Gastrocnemius medialis (tissue), 4 donors: ENCODE results near the gene ZNF112. TPM values are rescaled to one million over a fixed set of nuclear protein-coding genes. Genes with fewer than 3 reads are reported as not detected.

Experiments
- ATAC-seq, 2 donors: fragments of 150-250 bp; one replicate each; pipeline ENCODE4 v1.9.1; 2016
- DNase-seq, 2 donors: peaks; one replicate each; pipeline ENCODE4 v3.0.0-alpha.2; 2019
- H3K27ac ChIP-seq, 4 donors: fragments of 200-600 bp; sonication (generic); 1 replicate in 1 of 4; 2 replicates in 3 of 4; pipeline ENCODE4 v1.5.1; 2016 to 2018; ENCODE audit warnings: mild to moderate bottlenecking in 2 of 4, moderate library complexity in 1 of 4
- H3K27me3 ChIP-seq, 3 donors: fragments of 200-600 bp; sonication (generic) in 2 of 3; 1 replicate in 1 of 3; 2 replicates in 2 of 3; pipeline versions ENCODE4 v1.5.1 to v1.6.0; 2016 to 2019; ENCODE audit warnings: mild to moderate bottlenecking in 1 of 3, moderate library complexity in 1 of 3
- H3K36me3 ChIP-seq, 2 donors: fragments of 200-600 bp; sonication (generic) in 1 of 2; one replicate each; pipeline ENCODE4 v1.5.1; 2017 to 2018
- H3K4me1 ChIP-seq, 2 donors: fragments of 200-600 bp; sonication (generic) in 1 of 2; one replicate each; pipeline ENCODE4 v1.5.1; 2016 to 2017; ENCODE audit warnings: mild to moderate bottlenecking in 2 of 2
- H3K4me3 ChIP-seq, 4 donors: fragments of 200-600 bp; sonication (generic) in 3 of 4; 1 replicate in 1 of 4; 2 replicates in 3 of 4; pipeline ENCODE4 v1.5.1; 2016 to 2019; ENCODE audit warnings: mild to moderate bottlenecking in 2 of 4
- H3K9me3 ChIP-seq, 3 donors: fragments of 200-600 bp; sonication (generic) in 2 of 3; 1 replicate in 1 of 3; 2 replicates in 2 of 3; pipeline ENCODE4 v1.5.1; 2016 to 2019
- POLR2A ChIP-seq, 2 donors: fragments of 450-650 bp; IDR thresholded peaks; one replicate each; pipeline ENCODE4 v1.6.1; 2017; ENCODE audit warnings: antibody characterized with exemption in 2 of 2, mild to moderate bottlenecking in 2 of 2, moderate library complexity in 2 of 2
- in situ Hi-C, 4 donors: fragments of 200-750 bp; cut with MboI; loops; one replicate each; pipeline versions ENCODE4 v1.15.0 to v1.8.0; 2017; ENCODE audit warnings: low sequenced_read_pairs in 4 of 4
- intact Hi-C: fragments of 100-400 bp; cut with DNase I; formaldehyde crosslinking; loops from one replicate; pipeline ENCODE4 v1.15.1; 2023; ENCODE audit warnings: low total_unique reads
- total RNA-seq, 4 donors: library from RNA; depleted of rRNA; stranded (reverse); fragments of >200 nt; gene quantifications; one replicate each; pipeline versions ENCODE4 v1.1.0 to v1.2.3, GENCODE V29; 2016
- TF ChIP-seq, protein P1 (sequence below), 5 experiments: fragments of 450-650 bp in 3 of 5; fragments of 200-600 bp in 2 of 5; sonication (generic) in 2 of 5; IDR thresholded peaks in 4 of 5; conservative IDR thresholded peaks in 1 of 5; 1 replicate in 4 of 5; 2 replicates in 1 of 5; pipeline ENCODE4 v1.5.1; 2016 to 2019; ENCODE audit warnings: antibody characterized with exemption in 5 of 5, mild to moderate bottlenecking in 3 of 5, moderate library complexity in 3 of 5

The ZNF112 gene
- total RNA-seq, 4 donors from 2014 or later: 0.78 to 4.0 (median 1.6) TPM

DNA sequence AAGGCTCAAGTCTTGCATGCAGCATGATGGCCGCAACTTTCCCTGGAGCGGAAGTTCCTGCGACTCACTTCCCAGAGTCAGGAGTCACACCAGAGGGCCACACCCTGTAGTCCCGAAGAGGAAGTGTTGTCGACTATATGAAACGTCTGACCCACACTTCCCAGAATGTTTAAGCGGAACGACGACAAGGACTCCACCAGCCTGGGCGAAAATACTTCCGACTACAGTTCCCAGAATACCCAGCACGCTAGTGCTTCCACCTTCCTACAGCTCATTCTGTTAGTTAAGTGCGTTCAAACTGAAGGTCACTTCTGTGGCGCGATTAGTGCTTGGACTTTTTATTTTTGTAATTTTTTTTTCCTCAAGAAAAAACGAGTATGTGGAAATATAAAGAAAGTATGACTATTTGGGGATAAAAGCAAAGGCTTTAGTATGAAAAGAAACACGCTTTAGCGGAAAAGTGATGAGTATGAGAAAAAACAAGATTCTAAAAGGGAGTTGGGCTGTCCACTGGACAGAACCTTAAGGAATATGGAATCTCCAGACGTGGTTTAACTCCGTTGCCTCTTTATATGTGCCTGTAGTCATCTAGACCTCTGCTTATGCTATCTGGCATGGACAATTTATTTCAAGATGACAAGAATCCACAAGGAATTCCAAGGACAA is 15.5 kb upstream of the ZNF112 start:
- in situ Hi-C loops (no loop called here), intact Hi-C loops (no loop called here)
- ATAC-seq: no peak
- H3K27ac ChIP-seq: no peak overlapping the region
- no peaks in the 10 kb centered on the region for H3K36me3 ChIP-seq
- H3K9me3 ChIP-seq: no peaks in the 10 kb centered on the region
- no peak overlapping the region for H3K4me3 ChIP-seq
- TF ChIP-seq, protein P1, sequence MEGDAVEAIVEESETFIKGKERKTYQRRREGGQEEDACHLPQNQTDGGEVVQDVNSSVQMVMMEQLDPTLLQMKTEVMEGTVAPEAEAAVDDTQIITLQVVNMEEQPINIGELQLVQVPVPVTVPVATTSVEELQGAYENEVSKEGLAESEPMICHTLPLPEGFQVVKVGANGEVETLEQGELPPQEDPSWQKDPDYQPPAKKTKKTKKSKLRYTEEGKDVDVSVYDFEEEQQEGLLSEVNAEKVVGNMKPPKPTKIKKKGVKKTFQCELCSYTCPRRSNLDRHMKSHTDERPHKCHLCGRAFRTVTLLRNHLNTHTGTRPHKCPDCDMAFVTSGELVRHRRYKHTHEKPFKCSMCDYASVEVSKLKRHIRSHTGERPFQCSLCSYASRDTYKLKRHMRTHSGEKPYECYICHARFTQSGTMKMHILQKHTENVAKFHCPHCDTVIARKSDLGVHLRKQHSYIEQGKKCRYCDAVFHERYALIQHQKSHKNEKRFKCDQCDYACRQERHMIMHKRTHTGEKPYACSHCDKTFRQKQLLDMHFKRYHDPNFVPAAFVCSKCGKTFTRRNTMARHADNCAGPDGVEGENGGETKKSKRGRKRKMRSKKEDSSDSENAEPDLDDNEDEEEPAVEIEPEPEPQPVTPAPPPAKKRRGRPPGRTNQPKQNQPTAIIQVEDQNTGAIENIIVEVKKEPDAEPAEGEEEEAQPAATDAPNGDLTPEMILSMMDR (IDR thresholded peaks at IDR 0.05 in 4 of 5, conservative IDR thresholded peaks at IDR 0.05 in 1 of 5): no peak
- TF ChIP-seq POLR2A (IDR thresholded peaks at IDR 0.05): no peak
- H3K4me1 ChIP-seq: no peaks in the 10 kb centered on the region
- DNase-seq: no peak
- no peaks in the 10 kb centered on the region for H3K27me3 ChIP-seq

DNA sequence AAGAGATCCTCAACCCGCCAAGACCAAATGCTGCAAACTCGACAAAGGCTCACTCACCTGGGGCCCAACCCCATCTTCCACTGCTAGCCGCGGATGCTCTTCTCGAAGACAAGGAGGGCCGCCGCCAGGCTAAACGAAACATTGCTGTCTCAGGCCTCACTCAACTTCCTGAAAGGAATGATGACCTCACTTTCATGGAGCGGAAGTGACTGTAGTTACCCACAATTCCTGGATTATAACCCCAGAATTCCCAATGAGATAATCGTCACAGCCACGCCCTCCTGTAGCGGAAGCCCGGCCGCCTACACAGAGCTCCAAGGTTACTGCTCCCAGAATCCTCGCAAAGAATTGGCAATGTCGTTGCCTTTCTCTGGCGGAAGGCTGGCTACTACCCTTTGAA is 10.5 kb upstream of the ZNF112 start:
- Histone ChIP-seq H3K27me3 (no peaks in the 10 kb centered on the region), H3K4me1 (no peaks in the 10 kb centered on the region), H3K36me3 (no peaks in the 10 kb centered on the region), H3K27ac (no peak overlapping the region), H3K4me3 (no peak overlapping the region), H3K9me3 (no peaks in the 10 kb centered on the region)
- DNase-seq (no peak), ATAC-seq (no peak)
- TF ChIP-seq, protein P1 (IDR thresholded peaks at IDR 0.05 in 4 of 5, conservative IDR thresholded peaks at IDR 0.05 in 1 of 5): no peak
- no peak for TF ChIP-seq POLR2A (IDR thresholded peaks at IDR 0.05)
- in situ Hi-C loops (no loop called here), intact Hi-C loops (no loop called here)

DNA sequence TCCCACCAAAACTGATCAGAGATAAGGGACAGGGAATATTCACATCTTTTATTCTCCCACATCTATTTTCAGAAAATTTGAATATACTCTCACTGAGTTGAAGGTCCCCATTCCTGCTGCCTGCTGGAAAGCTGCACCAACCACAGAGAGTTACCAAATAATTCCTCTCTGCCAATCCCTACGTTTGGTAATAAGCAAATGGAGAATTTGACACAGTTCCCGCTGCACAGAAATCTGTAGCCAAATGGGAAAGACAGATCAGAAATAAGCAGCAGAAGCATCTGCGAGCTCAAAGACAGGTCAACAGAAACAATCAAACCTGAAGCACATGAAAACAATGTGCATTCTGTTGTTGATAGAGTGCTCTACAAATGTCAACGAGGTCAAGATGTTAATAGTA is 9.9 kb downstream of the ZNF112 start:
- Histone ChIP-seq H3K27ac (no peak overlapping the region), H3K4me1 (no peaks in the 10 kb centered on the region), H3K9me3 (peaks cover 0 to 31% (median 0%) of the 10 kb centered on the region in 3 donors), H3K36me3 (peaks cover 0 to 36% of the 10 kb centered on the region in 2 donors), H3K27me3 (no peaks in the 10 kb centered on the region), H3K4me3 (no peak overlapping the region)
- ATAC-seq (no peak), DNase-seq (no peak)
- TF ChIP-seq, protein P1 (IDR thresholded peaks at IDR 0.05 in 4 of 5, conservative IDR thresholded peaks at IDR 0.05 in 1 of 5): no peak
- TF ChIP-seq POLR2A (IDR thresholded peaks at IDR 0.05): no peak
- in situ Hi-C loops: no loop called here
- intact Hi-C loops: no loop called here

DNA sequence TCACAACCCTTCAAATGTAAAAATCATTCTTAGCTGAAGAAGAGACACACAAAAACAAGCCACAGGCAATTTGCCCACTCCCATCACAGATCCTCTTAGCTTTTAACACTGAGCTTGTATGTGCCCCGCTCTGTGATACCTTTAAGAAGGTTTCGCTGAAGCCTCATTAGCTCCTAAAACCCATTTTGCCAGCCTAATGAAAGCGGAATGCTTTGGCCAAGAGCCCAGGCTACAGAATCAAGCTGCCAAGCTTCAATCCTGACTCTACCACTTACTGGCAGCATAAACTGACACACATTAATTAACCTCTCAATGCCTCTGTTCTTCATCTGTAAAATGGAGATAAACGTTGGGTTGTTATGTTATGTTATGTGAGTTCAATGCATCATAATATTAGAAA is 10.5 kb downstream of the ZNF112 start:
- intact Hi-C loops (no loop called here), in situ Hi-C loops (no loop called here)
- TF ChIP-seq, protein P1 (IDR thresholded peaks at IDR 0.05 in 4 of 5, conservative IDR thresholded peaks at IDR 0.05 in 1 of 5): no peak
- TF ChIP-seq POLR2A (IDR thresholded peaks at IDR 0.05): no peak
- no peak for DNase-seq
- H3K27ac ChIP-seq: no peak overlapping the region
- peaks cover 0 to 41% of the 10 kb centered on the region in 2 donors for H3K36me3 ChIP-seq
- no peaks in the 10 kb centered on the region for H3K27me3 ChIP-seq
- ATAC-seq: no peak
- no peaks in the 10 kb centered on the region for H3K4me1 ChIP-seq
- peaks cover 0 to 31% (median 0%) of the 10 kb centered on the region in 3 donors for H3K9me3 ChIP-seq
- no peak overlapping the region for H3K4me3 ChIP-seq

DNA sequence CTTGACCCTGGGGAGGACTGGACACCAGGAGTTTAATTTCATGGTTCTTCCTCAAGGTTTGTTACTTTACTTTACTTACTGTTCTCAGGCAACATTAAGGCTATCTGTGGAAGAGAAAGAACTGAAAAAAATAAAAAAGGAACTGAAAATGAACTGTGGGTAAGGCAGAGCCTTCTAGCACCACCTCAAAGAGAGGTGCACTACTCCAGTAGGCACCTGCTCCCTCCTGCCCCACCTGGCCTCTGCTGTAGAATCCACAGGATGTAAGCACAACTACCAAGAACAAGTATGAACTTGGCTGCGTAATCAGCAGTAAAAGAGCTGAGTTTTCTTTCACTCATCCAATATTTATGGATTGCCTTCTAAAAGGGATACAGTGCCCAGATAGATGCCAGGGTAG is 12.2 kb downstream of the ZNF112 start:
- in situ Hi-C loops: no loop called here
- peaks cover 0 to 58% of the 10 kb centered on the region in 2 donors for H3K36me3 ChIP-seq

More for the DNA sequence above, 12.2 kb downstream of the ZNF112 start:
- Histone ChIP-seq H3K4me3 (no peak overlapping the region), H3K27me3 (no peaks in the 10 kb centered on the region), H3K27ac (no peak overlapping the region), H3K9me3 (peaks cover 0 to 31% (median 0%) of the 10 kb centered on the region in 3 donors), H3K4me1 (no peaks in the 10 kb centered on the region)
- TF ChIP-seq, protein P1 (IDR thresholded peaks at IDR 0.05 in 4 of 5, conservative IDR thresholded peaks at IDR 0.05 in 1 of 5): no peak
- no peak for TF ChIP-seq POLR2A (IDR thresholded peaks at IDR 0.05)
- DNase-seq (no peak), ATAC-seq (no peak)
- intact Hi-C loops: no loop called here
